ENCODE data around the gene CHRDL1. TPM values are rescaled to one million over a fixed set of nuclear protein-coding genes. Genes with fewer than 3 reads are reported as not detected.
"Not testable (repeated sequence)": the region's sequence is repeated elsewhere in the genome, so short reads cannot be mapped to it uniquely, and the experiment has no call there.

The CHRDL1 gene
- total RNA-seq, 4 donors from 2014 or later = 4.7 to 23.4 (median 9.8) TPM

GRCh38 chrX:110671068-110671803, 124.4 kb downstream of the CHRDL1 start:
- no peaks in the 10 kb centered on the region for H3K27me3 ChIP-seq
- H3K4me1 ChIP-seq = no peaks in the 10 kb centered on the region
- no peaks in the 10 kb centered on the region for H3K36me3 ChIP-seq
- DNase-seq (ENCODE audit: low spot score in 2 of 2) = no peak
- 69% methylated on average over 3 of the region's 3 CpGs for WGBS
- H3K27ac ChIP-seq = no peak overlapping the region
- TF ChIP-seq, protein P1, sequence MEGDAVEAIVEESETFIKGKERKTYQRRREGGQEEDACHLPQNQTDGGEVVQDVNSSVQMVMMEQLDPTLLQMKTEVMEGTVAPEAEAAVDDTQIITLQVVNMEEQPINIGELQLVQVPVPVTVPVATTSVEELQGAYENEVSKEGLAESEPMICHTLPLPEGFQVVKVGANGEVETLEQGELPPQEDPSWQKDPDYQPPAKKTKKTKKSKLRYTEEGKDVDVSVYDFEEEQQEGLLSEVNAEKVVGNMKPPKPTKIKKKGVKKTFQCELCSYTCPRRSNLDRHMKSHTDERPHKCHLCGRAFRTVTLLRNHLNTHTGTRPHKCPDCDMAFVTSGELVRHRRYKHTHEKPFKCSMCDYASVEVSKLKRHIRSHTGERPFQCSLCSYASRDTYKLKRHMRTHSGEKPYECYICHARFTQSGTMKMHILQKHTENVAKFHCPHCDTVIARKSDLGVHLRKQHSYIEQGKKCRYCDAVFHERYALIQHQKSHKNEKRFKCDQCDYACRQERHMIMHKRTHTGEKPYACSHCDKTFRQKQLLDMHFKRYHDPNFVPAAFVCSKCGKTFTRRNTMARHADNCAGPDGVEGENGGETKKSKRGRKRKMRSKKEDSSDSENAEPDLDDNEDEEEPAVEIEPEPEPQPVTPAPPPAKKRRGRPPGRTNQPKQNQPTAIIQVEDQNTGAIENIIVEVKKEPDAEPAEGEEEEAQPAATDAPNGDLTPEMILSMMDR (IDR thresholded peaks at IDR 0.05) = no peak
- no peak for TF ChIP-seq EP300 (IDR thresholded peaks at IDR 0.05)
- no peak for TF ChIP-seq POLR2A (IDR thresholded peaks at IDR 0.05)
- TF ChIP-seq POLR2AphosphoS5 (IDR thresholded peaks at IDR 0.05) = no peak
- H3K4me3 ChIP-seq = no peak overlapping the region
- H3K9me3 ChIP-seq = no peaks in the 10 kb centered on the region

DNA sequence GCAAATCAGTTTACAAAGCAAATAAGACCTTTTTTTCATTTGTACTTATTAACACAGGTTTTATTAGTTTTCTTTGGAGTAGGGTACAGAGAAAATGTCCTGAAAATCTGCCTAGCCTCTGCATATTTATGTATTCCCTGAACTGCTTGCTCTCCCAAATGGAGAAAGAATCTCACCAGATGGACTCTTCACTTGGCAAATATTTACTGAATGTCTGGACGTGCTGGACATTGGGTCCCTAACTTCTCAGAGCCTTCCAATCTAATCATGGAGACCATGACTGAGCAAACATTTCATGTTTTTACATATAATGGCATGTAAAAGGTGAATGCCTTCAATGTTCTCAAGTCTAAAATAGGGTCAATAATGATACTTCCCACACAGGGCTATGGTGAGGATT, 126.0 kb downstream of the CHRDL1 start:
- no peaks in the 10 kb centered on the region for H3K27me3 ChIP-seq
- WGBS = 62% methylated on average over 1 of the region's 1 CpG
- TF ChIP-seq POLR2A (IDR thresholded peaks at IDR 0.05) (no peak), EP300 (IDR thresholded peaks at IDR 0.05) (no peak), POLR2AphosphoS5 (IDR thresholded peaks at IDR 0.05) (no peak)
- TF ChIP-seq, protein P1 (IDR thresholded peaks at IDR 0.05) = no peak
- no peak overlapping the region for H3K27ac ChIP-seq
- no peaks in the 10 kb centered on the region for H3K36me3 ChIP-seq
- no peaks in the 10 kb centered on the region for H3K9me3 ChIP-seq
- no peak for DNase-seq (ENCODE audit: low spot score in 2 of 2)
- H3K4me1 ChIP-seq = no peaks in the 10 kb centered on the region
- H3K4me3 ChIP-seq = no peak overlapping the region

DNA sequence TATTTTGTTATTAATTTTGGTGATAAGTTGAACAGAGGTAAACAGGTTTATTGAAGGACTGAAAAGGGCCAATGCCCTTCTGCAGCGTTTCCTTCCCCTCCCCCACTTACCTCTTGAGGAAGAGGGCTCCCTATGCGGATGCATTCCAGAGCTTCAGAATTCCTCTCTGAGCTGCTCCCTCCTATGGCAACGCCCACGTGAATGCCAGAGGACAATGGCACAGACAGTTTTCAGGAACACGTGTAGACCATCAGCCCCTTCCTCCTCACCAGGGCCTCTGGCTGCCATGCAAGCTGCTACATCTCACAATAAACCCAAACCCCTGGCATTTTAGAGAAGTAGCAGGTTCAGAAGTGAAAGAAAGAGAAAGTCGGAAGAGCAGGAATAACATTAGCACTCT, 127.9 kb downstream of the CHRDL1 start:
- H3K27me3 ChIP-seq = no peaks in the 10 kb centered on the region
- TF ChIP-seq EP300 (IDR thresholded peaks at IDR 0.05) (no peak), POLR2A (IDR thresholded peaks at IDR 0.05) (no peak), POLR2AphosphoS5 (IDR thresholded peaks at IDR 0.05) (no peak)
- TF ChIP-seq, protein P1 (IDR thresholded peaks at IDR 0.05) = no peak
- H3K4me1 ChIP-seq = no peaks in the 10 kb centered on the region
- no peak overlapping the region for H3K27ac ChIP-seq
- WGBS = 25% methylated on average over 6 of the region's 6 CpGs
- no peak overlapping the region for H3K4me3 ChIP-seq
- no peaks in the 10 kb centered on the region for H3K36me3 ChIP-seq
- DNase-seq (ENCODE audit: low spot score in 2 of 2) = no peak
- H3K9me3 ChIP-seq = no peaks in the 10 kb centered on the region

GRCh38 chrX:110665223-110666002, 130.2 kb downstream of the CHRDL1 start:
- no peak for DNase-seq (ENCODE audit: low spot score in 2 of 2)
- H3K36me3 ChIP-seq = no peaks in the 10 kb centered on the region
- TF ChIP-seq POLR2A (IDR thresholded peaks at IDR 0.05) (no peak), EP300 (IDR thresholded peaks at IDR 0.05) (no peak), POLR2AphosphoS5 (IDR thresholded peaks at IDR 0.05) (no peak)
- TF ChIP-seq, protein P1 (IDR thresholded peaks at IDR 0.05) = no peak
- no peak overlapping the region for H3K27ac ChIP-seq
- no peaks in the 10 kb centered on the region for H3K27me3 ChIP-seq
- H3K4me3 ChIP-seq = no peak overlapping the region
- H3K9me3 ChIP-seq = no peaks in the 10 kb centered on the region
- 45% methylated on average over 3 of the region's 3 CpGs for WGBS
- H3K4me1 ChIP-seq = no peaks in the 10 kb centered on the region

DNA sequence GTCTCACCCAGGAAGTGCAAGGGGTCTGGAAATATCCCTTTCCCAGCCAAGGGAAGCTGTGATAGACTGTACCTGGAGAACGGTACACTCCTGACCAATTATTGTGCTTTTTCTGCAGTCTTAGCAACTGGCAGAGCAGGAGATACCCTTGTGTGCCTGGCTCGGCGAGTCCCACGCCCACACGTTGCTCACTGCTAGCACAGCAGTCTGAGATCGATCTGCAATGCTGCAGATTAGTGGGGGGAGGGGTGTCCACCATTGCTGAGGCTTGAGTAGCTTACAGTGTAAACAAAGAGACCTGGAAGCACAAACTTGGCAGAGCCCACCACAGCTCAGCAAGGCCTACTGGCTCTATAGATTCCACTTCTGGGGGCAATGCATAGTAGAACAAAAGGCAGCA, 138.5 kb downstream of the CHRDL1 start:
- no peaks in the 10 kb centered on the region for H3K36me3 ChIP-seq
- no peak for DNase-seq (ENCODE audit: low spot score in 2 of 2)
- H3K4me3 ChIP-seq = no peak overlapping the region
- H3K4me1 ChIP-seq = no peaks in the 10 kb centered on the region
- no peak overlapping the region for H3K27ac ChIP-seq
- TF ChIP-seq EP300 (IDR thresholded peaks at IDR 0.05) (no peak), POLR2A (IDR thresholded peaks at IDR 0.05) (no peak), POLR2AphosphoS5 (IDR thresholded peaks at IDR 0.05) (no peak)
- TF ChIP-seq, protein P1 (IDR thresholded peaks at IDR 0.05) = no peak
- no peaks in the 10 kb centered on the region for H3K27me3 ChIP-seq
- H3K9me3 ChIP-seq = no peaks in the 10 kb centered on the region
- 96% methylated on average over 5 of the region's 6 CpGs for WGBS

GRCh38 chrX:110654280-110654679, 141.3 kb downstream of the CHRDL1 start:
- not testable (repeated sequence) for H3K27me3 ChIP-seq; H3K27ac ChIP-seq; H3K9me3 ChIP-seq; H3K36me3 ChIP-seq; DNase-seq (ENCODE audit: low spot score in 2 of 2); H3K4me1 ChIP-seq; H3K4me3 ChIP-seq
